Neural progenitor cell (in vitro differentiated cells): Measurements from ENCODE around the gene BMPR1B.

Experiments
- EZH2 ChIP-seq: fragments of 200-600 bp; sonication (generic); IDR thresholded peaks from 2 replicates; pipeline ENCODE4 v1.6.1; 2017; ENCODE audit warnings: antibody characterized with exemption, mild to moderate bottlenecking, moderate library complexity
- EZH2phosphoT487 ChIP-seq: fragments of 200-600 bp; sonication (generic); IDR thresholded peaks from 2 replicates; pipeline ENCODE4 v1.6.1; 2017; ENCODE audit warnings: antibody characterized with exemption
- TF ChIP-seq, protein P1 (sequence below): fragments of 200-600 bp; sonication (generic); IDR thresholded peaks from 2 replicates; pipeline ENCODE4 v1.5.1; 2017; ENCODE audit warnings: antibody characterized with exemption, mild to moderate bottlenecking

DNA sequence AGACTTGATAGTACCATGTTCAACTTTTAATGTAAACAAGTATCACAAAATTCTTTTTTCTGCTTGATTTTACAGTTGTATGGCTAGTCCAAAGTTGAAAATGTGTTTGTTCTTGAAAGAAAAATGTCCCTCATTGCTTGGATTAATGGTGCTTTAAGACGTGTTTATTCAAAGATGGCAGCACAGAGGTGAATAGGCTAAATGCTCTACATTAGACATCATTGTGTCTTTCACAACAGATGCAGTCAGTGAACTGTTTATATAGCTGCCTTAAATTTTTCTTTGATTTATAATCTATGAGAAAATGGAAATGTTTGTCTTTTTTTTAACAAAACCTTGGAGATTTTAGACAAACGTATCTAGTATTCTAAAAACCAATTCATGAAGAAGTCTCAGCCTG lies 137.3 kb downstream of the BMPR1B start:
- TF ChIP-seq EZH2phosphoT487 (no peak), EZH2 (no peak)
- TF ChIP-seq, protein P1, sequence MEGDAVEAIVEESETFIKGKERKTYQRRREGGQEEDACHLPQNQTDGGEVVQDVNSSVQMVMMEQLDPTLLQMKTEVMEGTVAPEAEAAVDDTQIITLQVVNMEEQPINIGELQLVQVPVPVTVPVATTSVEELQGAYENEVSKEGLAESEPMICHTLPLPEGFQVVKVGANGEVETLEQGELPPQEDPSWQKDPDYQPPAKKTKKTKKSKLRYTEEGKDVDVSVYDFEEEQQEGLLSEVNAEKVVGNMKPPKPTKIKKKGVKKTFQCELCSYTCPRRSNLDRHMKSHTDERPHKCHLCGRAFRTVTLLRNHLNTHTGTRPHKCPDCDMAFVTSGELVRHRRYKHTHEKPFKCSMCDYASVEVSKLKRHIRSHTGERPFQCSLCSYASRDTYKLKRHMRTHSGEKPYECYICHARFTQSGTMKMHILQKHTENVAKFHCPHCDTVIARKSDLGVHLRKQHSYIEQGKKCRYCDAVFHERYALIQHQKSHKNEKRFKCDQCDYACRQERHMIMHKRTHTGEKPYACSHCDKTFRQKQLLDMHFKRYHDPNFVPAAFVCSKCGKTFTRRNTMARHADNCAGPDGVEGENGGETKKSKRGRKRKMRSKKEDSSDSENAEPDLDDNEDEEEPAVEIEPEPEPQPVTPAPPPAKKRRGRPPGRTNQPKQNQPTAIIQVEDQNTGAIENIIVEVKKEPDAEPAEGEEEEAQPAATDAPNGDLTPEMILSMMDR, result no peak
